Measurements from ENCODE around the gene CASP2. TPM values are rescaled to one million over a fixed set of nuclear protein-coding genes. Genes with fewer than 3 reads are reported as not detected.
A peak's percentile ranks its signal among the peaks of the same experiment; 100 is the strongest.
"Not testable (repeated sequence)": the region's sequence is repeated elsewhere in the genome, so short reads cannot be mapped to it uniquely, and the experiment has no call there.

Gene CASP2
- total RNA-seq, 4 donors from 2014 or later: 7.7 to 21.6 (median 13.3) TPM

- peak; percentile 91 for ATAC-seq (ENCODE audit: low FRiP score)
- TF ChIP-seq CTCF (IDR thresholded peaks at IDR 0.05): no peak
- peak; percentile 54 for DNase-seq (ENCODE audit: low spot score)
Observed at GRCh38 chr7:143263266-143264195, 24.6 kb upstream of the CASP2 start, which contains the start of gene GSTK1. GSTK1 (plus strand) TSS chr7:143263441; CDS start chr7:143263514, 73 bp downstream.

- ATAC-seq (ENCODE audit: low FRiP score); DNase-seq (ENCODE audit: low spot score): not testable (repeated sequence)
Observed at GRCh38 chr7:143264196-143264568, 24.0 kb upstream of the CASP2 start.

- DNase-seq (ENCODE audit: low spot score) (no peak), ATAC-seq (ENCODE audit: low FRiP score) (no peak)
- TF ChIP-seq CTCF (IDR thresholded peaks at IDR 0.05): no peak
Observed at GRCh38 chr7:143265017-143265693, 23.0 kb upstream of the CASP2 start.

GRCh38 chr7:143269251-143269650 lies 18.9 kb upstream of the CASP2 start:
- DNase-seq (ENCODE audit: low spot score): no peak

GRCh38 chr7:143271240-143271639 lies 16.9 kb upstream of the CASP2 start:
- TF ChIP-seq CTCF (IDR thresholded peaks at IDR 0.05): no peak
- DNase-seq (ENCODE audit: low spot score) (no peak), ATAC-seq (ENCODE audit: low FRiP score) (no peak)

More at GRCh38 chr7:143269251-143269650, 18.9 kb upstream of the CASP2 start:
- TF ChIP-seq CTCF (IDR thresholded peaks at IDR 0.05): no peak
- ATAC-seq (ENCODE audit: low FRiP score): no peak

GRCh38 chr7:143272871-143273270 lies 15.3 kb upstream of the CASP2 start:
- no peak for TF ChIP-seq CTCF (IDR thresholded peaks at IDR 0.05)
- ATAC-seq (ENCODE audit: low FRiP score): no peak
- no peak for DNase-seq (ENCODE audit: low spot score)
